HepG2 (cell line): ENCODE data around the gene APC2. TPM values are rescaled to one million over a fixed set of nuclear protein-coding genes. Genes with fewer than 3 reads are reported as not detected.
A peak's percentile ranks its signal among the peaks of the same experiment; 100 is the strongest.

ENCODE experiments used
- CENPBD1 ChIP-seq: sonication (generic); formaldehyde crosslinking; IDR thresholded peaks from 2 replicates; pipeline ENCODE4 v1.8.0; 2022; ENCODE audit warnings: missing genetic modification reagents, low read depth, mild to moderate bottlenecking, borderline replicate concordance
- DMAP1 ChIP-seq: IDR thresholded peaks from 2 replicates; pipeline ENCODE4 v1.6.1; 2016
- GATAD1 ChIP-seq: IDR thresholded peaks from 2 replicates; pipeline ENCODE4 v1.6.1; 2016; ENCODE audit warnings: missing genetic modification reagents, missing compliant biosample characterization
- HDAC2 ChIP-seq: sonication (generic); formaldehyde crosslinking; IDR thresholded peaks from 2 replicates; pipeline ENCODE4 v1.4.0; 2020; ENCODE audit warnings: missing genetic modification reagents
- HNF1B ChIP-seq: sonication (generic); formaldehyde crosslinking; IDR thresholded peaks from 2 replicates; pipeline ENCODE4 v1.5.1; 2020; ENCODE audit warnings: mild to moderate bottlenecking, moderate library complexity, missing genetic modification reagents
- HNRNPL ChIP-seq: fragments of 200-400 bp; formaldehyde crosslinking; IDR thresholded peaks from 2 replicates; pipeline ENCODE4 v1.6.1; 2017; ENCODE audit warnings: mild to moderate bottlenecking, low read depth, low read length
- HOXA3 ChIP-seq: sonication (generic); formaldehyde crosslinking; IDR thresholded peaks from 2 replicates; pipeline ENCODE4 v1.5.0; 2020; ENCODE audit warnings: missing genetic modification reagents
- IKZF1 ChIP-seq: fragments of 450-650 bp; IDR thresholded peaks from 2 replicates; pipeline ENCODE4 v1.7.1; 2016
- LCORL ChIP-seq, 2 experiments: fragments of 450-650 bp in 1 of 2; sonication (generic) in 1 of 2; formaldehyde crosslinking in 1 of 2; IDR thresholded peaks; 2 replicates each; pipeline versions ENCODE4 v1.5.0 to v1.6.1; 2017 to 2020; ENCODE audit warnings: antibody characterized with exemption in 1 of 2, missing genetic modification reagents in 1 of 2
- MLX ChIP-seq: IDR thresholded peaks from 2 replicates; pipeline ENCODE4 v1.6.1; 2016
- NFKB2 ChIP-seq: sonication (generic); formaldehyde crosslinking; IDR thresholded peaks from 2 replicates; pipeline ENCODE4 v1.4.0; 2020; ENCODE audit warnings: missing genetic modification reagents, borderline replicate concordance
- NFYB ChIP-seq: sonication (generic); formaldehyde crosslinking; IDR thresholded peaks from 2 replicates; pipeline ENCODE4 v1.4.0; 2020; ENCODE audit warnings: missing genetic modification reagents
- PCBP1 ChIP-seq: fragments of 200-400 bp; formaldehyde crosslinking; IDR thresholded peaks from 2 replicates; pipeline ENCODE4 v1.6.1; 2017; ENCODE audit warnings: mild to moderate bottlenecking, low read depth, low read length, borderline replicate concordance
- SP140L ChIP-seq: sonication (generic); formaldehyde crosslinking; IDR thresholded peaks from 2 replicates; pipeline ENCODE4 v1.4.0; 2020; ENCODE audit warnings: missing genetic modification reagents, borderline replicate concordance
- TEF ChIP-seq: sonication (generic); formaldehyde crosslinking; IDR thresholded peaks from 2 replicates; pipeline ENCODE4 v1.5.0; 2020; ENCODE audit warnings: missing genetic modification reagents
- ZBTB37 ChIP-seq: sonication (generic); formaldehyde crosslinking; IDR thresholded peaks from 2 replicates; pipeline ENCODE4 v1.4.0; 2020; ENCODE audit warnings: mild to moderate bottlenecking, missing genetic modification reagents
- ZNF143 ChIP-seq: sonication (generic); formaldehyde crosslinking; IDR thresholded peaks from 2 replicates; pipeline ENCODE4 v1.4.0; 2020; ENCODE audit warnings: missing genetic modification reagents
- ZNF235 ChIP-seq: sonication (generic); formaldehyde crosslinking; IDR thresholded peaks from 2 replicates; pipeline ENCODE4 v1.8.1; 2023; ENCODE audit warnings: mild to moderate bottlenecking, missing genetic modification reagents, borderline replicate concordance
- ZNF260 ChIP-seq: sonication (generic); formaldehyde crosslinking; IDR thresholded peaks from 2 replicates; pipeline ENCODE4 v1.4.0; 2020; ENCODE audit warnings: missing genetic modification reagents, low read depth, mild to moderate bottlenecking, borderline replicate concordance
- ZNF264 ChIP-seq: sonication (generic); formaldehyde crosslinking; IDR thresholded peaks from 2 replicates; pipeline ENCODE4 v1.4.0; 2020; ENCODE audit warnings: missing genetic modification reagents
- ZNF329 ChIP-seq: sonication (generic); formaldehyde crosslinking; IDR thresholded peaks from 2 replicates; pipeline ENCODE4 v1.9.0; 2021; ENCODE audit warnings: low read depth, mild to moderate bottlenecking, missing genetic modification reagents
- ZNF484 ChIP-seq: sonication (generic); formaldehyde crosslinking; IDR thresholded peaks from 2 replicates; pipeline ENCODE4 v1.5.1; 2020; ENCODE audit warnings: mild to moderate bottlenecking, low read depth, missing genetic modification reagents, borderline replicate concordance
- ZNF563 ChIP-seq: sonication (generic); formaldehyde crosslinking; IDR thresholded peaks from 2 replicates; pipeline ENCODE4 v1.8.0; 2022; ENCODE audit warnings: mild to moderate bottlenecking, moderate library complexity, missing genetic modification reagents
- ZNF660 ChIP-seq: sonication (generic); formaldehyde crosslinking; IDR thresholded peaks from 2 replicates; pipeline ENCODE4 v1.5.1; 2020; ENCODE audit warnings: mild to moderate bottlenecking, low read depth, missing genetic modification reagents, borderline replicate concordance
- ZNF878 ChIP-seq: sonication (generic); formaldehyde crosslinking; IDR thresholded peaks from 2 replicates; pipeline ENCODE4 v1.8.1; 2023; ENCODE audit warnings: mild to moderate bottlenecking, missing genetic modification reagents, moderate library complexity
- ZNF883 ChIP-seq: sonication (generic); formaldehyde crosslinking; IDR thresholded peaks from 2 replicates; pipeline ENCODE4 v1.5.1; 2020; ENCODE audit warnings: mild to moderate bottlenecking, missing genetic modification reagents; ENCODE audit errors: not compliant biosample characterization
- polyA plus RNA-seq, 8 experiments: library from polyadenylated mRNA; depleted of rRNA in 3 of 8; stranded (reverse) in 7 of 8; unstranded in 1 of 8; fragments of >200 nt; fragmentation: Illumina TruSeq in 4 of 8; extraction: Trizol in 4 of 8; gene quantifications; 2 replicates each; pipeline versions ENCODE4 v1.2.1 to v1.2.3, GENCODE V29; 2011 to 2016; ENCODE audit warnings: low read depth in 4 of 8, missing spikeins in 1 of 8, mixed read lengths in 1 of 8; ENCODE audit not compliant: insufficient read depth in 1 of 8
- total RNA-seq, 5 experiments: library from RNA; depleted of rRNA; stranded (reverse); fragments of >200 nt; fragmentation: Illumina TruSeq; extraction: Trizol; gene quantifications; 2 replicates each; pipeline ENCODE4 v1.2.3, GENCODE V29; 2016; ENCODE audit warnings: low read depth in 1 of 5

The APC2 gene
- total and polyA plus RNA-seq, 2 of the 13 experiments (the other 11 are each of a cell fraction or from before 2014, with no cell fraction given), result 0.08 to 0.22 TPM

GRCh38 chr19:1406774-1407527 lies 43.0 kb upstream of the APC2 start (continued):
- no peak for TF ChIP-seq ZBTB37 (CRISPR knock-in tag)
- no peak for TF ChIP-seq ZNF660 (CRISPR knock-in tag)
- no peak for TF ChIP-seq ZNF563 (CRISPR knock-in tag)
- peak; percentile 65; the same call in 1 of the 2 replicates for TF ChIP-seq ZNF235 (CRISPR knock-in tag)
- no peak for TF ChIP-seq NFKB2 (CRISPR knock-in tag)
- TF ChIP-seq ZNF484 (CRISPR knock-in tag), result no peak
- TF ChIP-seq TEF (CRISPR knock-in tag), result no peak
- no peak for TF ChIP-seq ZNF883
- no peak for TF ChIP-seq HNRNPL
- peak; percentile 89 for TF ChIP-seq HOXA3 (CRISPR knock-in tag)
- TF ChIP-seq HDAC2 (CRISPR knock-in tag), result peak; percentile 56; the same call in 1 of the 2 replicates
- TF ChIP-seq GATAD1, result peak; percentile 53; the same call in 1 of the 2 replicates
- no peak for TF ChIP-seq PCBP1
- TF ChIP-seq ZNF143 (CRISPR knock-in tag), result peak; percentile 91
- TF ChIP-seq HNF1B (CRISPR knock-in tag), result 0 out of 2 replicates have a peak, but pooled peaks have one; percentile 32
- no peak for TF ChIP-seq CENPBD1 (CRISPR knock-in tag)
- TF ChIP-seq MLX (CRISPR knock-in tag), result no peak
- TF ChIP-seq ZNF260 (CRISPR knock-in tag), result no peak
- no peak for TF ChIP-seq LCORL (IDR thresholded peaks at IDR 0.05)
- no peak for TF ChIP-seq LCORL (CRISPR knock-in tag; IDR thresholded peaks at IDR 0.05)
- no peak for TF ChIP-seq ZNF878
- TF ChIP-seq SP140L, result no peak
- peak; percentile 74 for TF ChIP-seq NFYB (CRISPR knock-in tag)
- no peak for TF ChIP-seq IKZF1
- TF ChIP-seq ZNF264 (CRISPR knock-in tag), result no peak
- TF ChIP-seq ZNF329 (CRISPR knock-in tag), result 0 out of 2 replicates have a peak, but pooled peaks have one; percentile 18
- TF ChIP-seq DMAP1 (CRISPR knock-in tag), result no peak; the same call in 1 of the 2 replicates
